BLaER1 treated with 17β-estradiol and CSF1 and Interleukin-3, amounts not matched to agents 10 nM and 100 nM (cell line): ENCODE measurements around the gene ATG10.
"Not testable (repeated sequence)": the region's sequence is repeated elsewhere in the genome, so short reads cannot be mapped to it uniquely, and the experiment has no call there.

Experiments
- H3K27ac ChIP-seq, 11 experiments: shearing (Covaris generic); formaldehyde crosslinking; 2 replicates each; pipeline ENCODE4 v1.8.1; 2022
- H3K27me3 ChIP-seq, 11 experiments: shearing (Covaris generic); formaldehyde crosslinking; 2 replicates each; pipeline ENCODE4 v1.8.1; 2022
- H3K36me3 ChIP-seq, 11 experiments: shearing (Covaris generic); formaldehyde crosslinking; 2 replicates each; pipeline ENCODE4 v1.8.1; 2022
- H3K4me1 ChIP-seq, 10 experiments: shearing (Covaris generic); formaldehyde crosslinking; 2 replicates each; pipeline ENCODE4 v1.8.1; 2022
- H3K4me2 ChIP-seq, 11 experiments: shearing (Covaris generic); formaldehyde crosslinking; 2 replicates each; pipeline ENCODE4 v1.8.1; 2022
- H3K4me3 ChIP-seq, 10 experiments: shearing (Covaris generic); formaldehyde crosslinking; 2 replicates each; pipeline ENCODE4 v1.8.1; 2022
- H3K9ac ChIP-seq, 11 experiments: shearing (Covaris generic); formaldehyde crosslinking; 2 replicates each; pipeline ENCODE4 v1.8.1; 2022
- H3K9me3 ChIP-seq, 11 experiments: shearing (Covaris generic); formaldehyde crosslinking; replicated peaks in 1 of 11; 2 replicates each; pipeline ENCODE4 v1.8.1; 2022
- H4K20me1 ChIP-seq, 11 experiments: shearing (Covaris generic); formaldehyde crosslinking; 2 replicates each; pipeline ENCODE4 v1.8.1; 2022
- Cebpa-rat ChIP-seq, 11 experiments: shearing (Covaris generic); IDR thresholded peaks; 2 replicates each; pipeline ENCODE4 v1.8.1; 2022

Gene ATG10

GRCh38 chr5:81950996-81951395, 20.8 kb upstream of the ATG10 start:
- no peak overlapping the region for H3K9ac ChIP-seq
- no peaks in the 10 kb centered on the region for H3K4me1 ChIP-seq
- peaks cover 0 to 12% (median 3%) of the 10 kb centered on the region in 11 experiments; a peak in 7 of 22 replicates for H3K9me3 ChIP-seq
- H3K4me2 ChIP-seq, result no peak overlapping the region
- H3K36me3 ChIP-seq, result no peaks in the 10 kb centered on the region
- no peaks in the 10 kb centered on the region for H3K27me3 ChIP-seq
- no peak overlapping the region for H3K27ac ChIP-seq
- no peak for TF ChIP-seq Cebpa-rat (IDR thresholded peaks at IDR 0.05)
- no peak overlapping the region for H3K4me3 ChIP-seq
- no peaks in the 10 kb centered on the region for H4K20me1 ChIP-seq

GRCh38 chr5:81954796-81955195, 17.0 kb upstream of the ATG10 start:
- not testable (repeated sequence) for H3K9ac ChIP-seq, H3K4me3 ChIP-seq, H3K27ac ChIP-seq, H3K36me3 ChIP-seq, H3K4me1 ChIP-seq, H3K9me3 ChIP-seq, H3K4me2 ChIP-seq, H4K20me1 ChIP-seq, H3K27me3 ChIP-seq

GRCh38 chr5:81958129-81958528, 13.7 kb upstream of the ATG10 start:
- H3K27me3 ChIP-seq, H3K4me2 ChIP-seq, H3K27ac ChIP-seq, H3K9ac ChIP-seq, H3K36me3 ChIP-seq, H3K9me3 ChIP-seq, H4K20me1 ChIP-seq, H3K4me1 ChIP-seq, H3K4me3 ChIP-seq: not testable (repeated sequence)

- no peak for TF ChIP-seq Cebpa-rat (IDR thresholded peaks at IDR 0.05)
- Histone ChIP-seq H3K27ac (no peak overlapping the region), H3K27me3 (no peaks in the 10 kb centered on the region), H3K36me3 (no peaks in the 10 kb centered on the region), H3K4me3 (no peak overlapping the region), H3K9ac (no peak overlapping the region), H3K4me1 (no peaks in the 10 kb centered on the region), H3K4me2 (no peak overlapping the region), H4K20me1 (no peaks in the 10 kb centered on the region), H3K9me3 (no peaks in the 10 kb centered on the region)
Measured at GRCh38 chr5:81961651-81962440, 10.0 kb upstream of the ATG10 start.

- Histone ChIP-seq H3K4me2 (no peak overlapping the region), H3K27ac (no peak overlapping the region)
- TF ChIP-seq Cebpa-rat (IDR thresholded peaks at IDR 0.05), result 0 out of 22 replicates have a peak, but pooled peaks of 1 of the 11 experiments have one; percentile 28
Measured at GRCh38 chr5:81963544-81963943, 8.3 kb upstream of the ATG10 start.

GRCh38 chr5:81965524-81965923, 6.3 kb upstream of the ATG10 start:
- no peak overlapping the region for H3K4me3 ChIP-seq
- no peaks in the 10 kb centered on the region for H3K27me3 ChIP-seq
- no peaks in the 10 kb centered on the region for H3K36me3 ChIP-seq
- no peaks in the 10 kb centered on the region for H3K9me3 ChIP-seq
- H3K27ac ChIP-seq, result no peak overlapping the region
- no peak for TF ChIP-seq Cebpa-rat (IDR thresholded peaks at IDR 0.05)
- peaks cover under 1 to 4% (median 2%) of the 10 kb centered on the region in 10 experiments; a peak in 14 of 20 replicates for H3K4me1 ChIP-seq
- no peak overlapping the region for H3K4me2 ChIP-seq
- H3K9ac ChIP-seq, result no peak overlapping the region
- no peaks in the 10 kb centered on the region for H4K20me1 ChIP-seq

More at GRCh38 chr5:81963544-81963943, 8.3 kb upstream of the ATG10 start:
- H3K36me3 ChIP-seq, result no peaks in the 10 kb centered on the region
- H3K9ac ChIP-seq, result no peak overlapping the region
- no peak overlapping the region for H3K4me3 ChIP-seq
- no peaks in the 10 kb centered on the region for H4K20me1 ChIP-seq
- H3K27me3 ChIP-seq, result no peaks in the 10 kb centered on the region
- H3K9me3 ChIP-seq, result no peaks in the 10 kb centered on the region
- no peaks in the 10 kb centered on the region for H3K4me1 ChIP-seq

- no peaks in the 10 kb centered on the region for H3K27me3 ChIP-seq
- H3K9ac ChIP-seq, result no peak overlapping the region
- no peaks in the 10 kb centered on the region for H4K20me1 ChIP-seq
- no peak overlapping the region for H3K27ac ChIP-seq
- H3K4me2 ChIP-seq, result no peak overlapping the region
- no peaks in the 10 kb centered on the region for H3K36me3 ChIP-seq
- H3K4me1 ChIP-seq, result peaks cover 10 to 25% (median 16%) of the 10 kb centered on the region in 10 experiments; a peak in 19 of 20 replicates
- H3K4me3 ChIP-seq, result no peak overlapping the region
- H3K9me3 ChIP-seq, result no peaks in the 10 kb centered on the region
- TF ChIP-seq Cebpa-rat (IDR thresholded peaks at IDR 0.05), result no peak
Measured at GRCh38 chr5:81969226-81969625, 2.6 kb upstream of the ATG10 start.

GRCh38 chr5:81969912-81970311, 1.9 kb upstream of the ATG10 start:
- no peak overlapping the region for H3K9ac ChIP-seq
- H3K4me2 ChIP-seq, result peak overlapping the region in 1 of 11 experiments; percentile 73; a peak in 1 of 22 replicates
- H3K4me3 ChIP-seq, result no peak overlapping the region
- no peak overlapping the region for H3K27ac ChIP-seq
- no peaks in the 10 kb centered on the region for H3K9me3 ChIP-seq
- no peaks in the 10 kb centered on the region for H4K20me1 ChIP-seq
- H3K27me3 ChIP-seq, result no peaks in the 10 kb centered on the region
- H3K4me1 ChIP-seq, result peaks cover 10 to 31% (median 18%) of the 10 kb centered on the region in 10 experiments; a peak in 19 of 20 replicates
- no peak for TF ChIP-seq Cebpa-rat (IDR thresholded peaks at IDR 0.05)
- H3K36me3 ChIP-seq, result no peaks in the 10 kb centered on the region

GRCh38 chr5:81971111-81971711, 612 bp upstream of the ATG10 start:
- no peaks in the 10 kb centered on the region for H4K20me1 ChIP-seq
- no peak for TF ChIP-seq Cebpa-rat (IDR thresholded peaks at IDR 0.05)

More at GRCh38 chr5:81971111-81971711, 612 bp upstream of the ATG10 start:
- peaks cover 10 to 31% (median 18%) of the 10 kb centered on the region in 10 experiments; a peak in 19 of 20 replicates for H3K4me1 ChIP-seq
- peaks cover 0 to 5% (median 2%) of the 10 kb centered on the region in 11 experiments; a peak in 14 of 22 replicates for H3K36me3 ChIP-seq
- peak overlapping the region; percentile 92 to 100 (median 99) for H3K9ac ChIP-seq
- peak overlapping the region; percentile 64 to 88 (median 80) for H3K4me3 ChIP-seq
- peaks cover 0 to 2% (median 0%) of the 10 kb centered on the region in 11 experiments; a peak in 2 of 22 replicates for H3K9me3 ChIP-seq
- H3K27ac ChIP-seq, result peak overlapping the region; percentile 94 to 99 (median 99)
- peak overlapping the region; percentile 59 to 82 (median 73) for H3K4me2 ChIP-seq
- H3K27me3 ChIP-seq, result no peaks in the 10 kb centered on the region
